Erythroblast (primary cell): ENCODE measurements around the gene GNAQ.

Experiments used
- GATA1 ChIP-seq: IDR thresholded peaks from 2 replicates; pipeline ENCODE4 v1.6.1; 2011; ENCODE audit warnings: low read depth, mild to moderate bottlenecking, control low read depth, low read length, moderate library complexity
- POLR2A ChIP-seq: IDR thresholded peaks from 2 replicates; pipeline ENCODE4 v1.6.1; 2011; ENCODE audit warnings: mild to moderate bottlenecking, low read length

- TF ChIP-seq POLR2A, result no peak
- TF ChIP-seq GATA1, result no peak
These were observed 64.9 kb downstream of the GNAQ start for GRCh38 chr9:77966718-77967117.
